ENCODE results near the gene C3AR1.

DNA sequence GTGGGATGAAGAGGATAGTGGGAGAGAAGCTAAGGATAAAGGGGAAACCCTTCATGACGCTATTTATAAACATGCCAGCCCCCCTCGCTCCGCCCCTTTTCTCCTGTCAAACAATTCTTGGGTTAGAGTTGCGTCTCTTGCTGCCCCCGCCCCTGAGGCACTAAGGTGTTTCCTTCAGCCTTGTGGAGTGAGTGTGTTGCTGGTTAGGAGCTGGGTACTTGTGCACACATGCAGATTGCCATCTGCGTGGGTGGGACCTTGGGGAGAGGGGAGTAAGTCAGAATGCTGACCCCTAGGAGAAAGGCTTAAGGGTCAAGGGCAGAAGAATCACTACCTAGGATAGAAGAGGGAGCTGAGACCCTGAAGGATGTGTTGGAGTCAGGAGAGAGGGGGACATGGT, 28.2 kb downstream of the C3AR1 start:
- no peak for TF ChIP-seq POLR2A (IDR thresholded peaks at IDR 0.05)
- TF ChIP-seq, protein P1, sequence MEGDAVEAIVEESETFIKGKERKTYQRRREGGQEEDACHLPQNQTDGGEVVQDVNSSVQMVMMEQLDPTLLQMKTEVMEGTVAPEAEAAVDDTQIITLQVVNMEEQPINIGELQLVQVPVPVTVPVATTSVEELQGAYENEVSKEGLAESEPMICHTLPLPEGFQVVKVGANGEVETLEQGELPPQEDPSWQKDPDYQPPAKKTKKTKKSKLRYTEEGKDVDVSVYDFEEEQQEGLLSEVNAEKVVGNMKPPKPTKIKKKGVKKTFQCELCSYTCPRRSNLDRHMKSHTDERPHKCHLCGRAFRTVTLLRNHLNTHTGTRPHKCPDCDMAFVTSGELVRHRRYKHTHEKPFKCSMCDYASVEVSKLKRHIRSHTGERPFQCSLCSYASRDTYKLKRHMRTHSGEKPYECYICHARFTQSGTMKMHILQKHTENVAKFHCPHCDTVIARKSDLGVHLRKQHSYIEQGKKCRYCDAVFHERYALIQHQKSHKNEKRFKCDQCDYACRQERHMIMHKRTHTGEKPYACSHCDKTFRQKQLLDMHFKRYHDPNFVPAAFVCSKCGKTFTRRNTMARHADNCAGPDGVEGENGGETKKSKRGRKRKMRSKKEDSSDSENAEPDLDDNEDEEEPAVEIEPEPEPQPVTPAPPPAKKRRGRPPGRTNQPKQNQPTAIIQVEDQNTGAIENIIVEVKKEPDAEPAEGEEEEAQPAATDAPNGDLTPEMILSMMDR (IDR thresholded peaks at IDR 0.05): no peak

Data from body of pancreas (tissue), 4 donors.